PFSK-1 (cell line): Measurements from ENCODE around the gene NEB.

Experiments used
- FOXP2 ChIP-seq: optimal IDR thresholded peaks from 2 replicates; pipeline ENCODE3; 2011; ENCODE audit warnings: borderline replicate concordance, control low read depth, inconsistent platforms; ENCODE audit not compliant: insufficient read depth; ENCODE audit errors: extremely low read length, extremely low read depth
- POLR2AphosphoS5 ChIP-seq: IDR thresholded peaks from 2 replicates; pipeline ENCODE4 v1.6.1; 2012; ENCODE audit warnings: low read depth, mild to moderate bottlenecking, control low read depth, low read length, moderate library complexity
- SIN3A ChIP-seq: IDR thresholded peaks from 2 replicates; pipeline ENCODE4 v1.6.1; 2012; ENCODE audit warnings: mild to moderate bottlenecking, low read length, moderate library complexity, borderline replicate concordance; ENCODE audit not compliant: insufficient read depth
- TAF1 ChIP-seq: IDR thresholded peaks from 2 replicates; pipeline ENCODE4 v1.6.1; 2012; ENCODE audit warnings: low read length, control low read depth, borderline replicate concordance; ENCODE audit not compliant: insufficient read depth
- TF ChIP-seq, protein P1 (sequence below), 2 experiments: IDR thresholded peaks; 2 replicates each; pipeline versions ENCODE4 v1.6.1 to v1.8.0; 2011 to 2012; ENCODE audit warnings: low read depth in 2 of 2, low read length in 2 of 2, control low read depth in 1 of 2, inconsistent platforms in 1 of 2, mild to moderate bottlenecking in 1 of 2, moderate library complexity in 1 of 2; ENCODE audit not compliant: insufficient read depth in 1 of 2

Gene NEB

GRCh38 chr2:151654085-151654484, 80.2 kb downstream of the NEB start:
- TF ChIP-seq TAF1 = no peak
- TF ChIP-seq, protein P1, sequence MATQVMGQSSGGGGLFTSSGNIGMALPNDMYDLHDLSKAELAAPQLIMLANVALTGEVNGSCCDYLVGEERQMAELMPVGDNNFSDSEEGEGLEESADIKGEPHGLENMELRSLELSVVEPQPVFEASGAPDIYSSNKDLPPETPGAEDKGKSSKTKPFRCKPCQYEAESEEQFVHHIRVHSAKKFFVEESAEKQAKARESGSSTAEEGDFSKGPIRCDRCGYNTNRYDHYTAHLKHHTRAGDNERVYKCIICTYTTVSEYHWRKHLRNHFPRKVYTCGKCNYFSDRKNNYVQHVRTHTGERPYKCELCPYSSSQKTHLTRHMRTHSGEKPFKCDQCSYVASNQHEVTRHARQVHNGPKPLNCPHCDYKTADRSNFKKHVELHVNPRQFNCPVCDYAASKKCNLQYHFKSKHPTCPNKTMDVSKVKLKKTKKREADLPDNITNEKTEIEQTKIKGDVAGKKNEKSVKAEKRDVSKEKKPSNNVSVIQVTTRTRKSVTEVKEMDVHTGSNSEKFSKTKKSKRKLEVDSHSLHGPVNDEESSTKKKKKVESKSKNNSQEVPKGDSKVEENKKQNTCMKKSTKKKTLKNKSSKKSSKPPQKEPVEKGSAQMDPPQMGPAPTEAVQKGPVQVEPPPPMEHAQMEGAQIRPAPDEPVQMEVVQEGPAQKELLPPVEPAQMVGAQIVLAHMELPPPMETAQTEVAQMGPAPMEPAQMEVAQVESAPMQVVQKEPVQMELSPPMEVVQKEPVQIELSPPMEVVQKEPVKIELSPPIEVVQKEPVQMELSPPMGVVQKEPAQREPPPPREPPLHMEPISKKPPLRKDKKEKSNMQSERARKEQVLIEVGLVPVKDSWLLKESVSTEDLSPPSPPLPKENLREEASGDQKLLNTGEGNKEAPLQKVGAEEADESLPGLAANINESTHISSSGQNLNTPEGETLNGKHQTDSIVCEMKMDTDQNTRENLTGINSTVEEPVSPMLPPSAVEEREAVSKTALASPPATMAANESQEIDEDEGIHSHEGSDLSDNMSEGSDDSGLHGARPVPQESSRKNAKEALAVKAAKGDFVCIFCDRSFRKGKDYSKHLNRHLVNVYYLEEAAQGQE (IDR thresholded peaks at IDR 0.05; ENCODE audit: insufficient read depth in 1 of 2, low read depth in 2 of 2, low read length in 2 of 2) = no peak
- TF ChIP-seq FOXP2 = no peak
- TF ChIP-seq SIN3A = no peak
- TF ChIP-seq POLR2AphosphoS5 = no peak

DNA sequence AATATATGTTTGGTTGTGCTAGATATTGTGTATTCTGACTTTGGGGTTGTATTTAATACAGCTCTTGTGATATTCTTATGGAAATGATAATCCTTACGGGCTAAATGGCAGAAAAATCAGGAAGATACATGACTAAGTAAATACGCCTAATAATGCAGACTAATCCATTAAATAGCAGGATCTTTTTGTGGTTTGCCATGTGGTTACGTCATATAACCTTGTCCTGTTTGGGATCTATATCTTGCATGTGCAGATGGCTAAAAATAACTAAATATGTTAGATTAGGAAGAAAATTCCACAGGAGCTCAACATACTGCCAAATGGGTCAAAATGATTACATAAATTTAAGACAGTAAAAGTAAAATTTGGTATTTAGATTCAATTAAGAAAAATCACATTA, 83.0 kb downstream of the NEB start:
- TF ChIP-seq POLR2AphosphoS5 (no peak), FOXP2 (no peak), TAF1 (no peak), SIN3A (no peak)
- TF ChIP-seq, protein P1 (IDR thresholded peaks at IDR 0.05; ENCODE audit: insufficient read depth in 1 of 2, low read depth in 2 of 2, low read length in 2 of 2) = no peak

DNA sequence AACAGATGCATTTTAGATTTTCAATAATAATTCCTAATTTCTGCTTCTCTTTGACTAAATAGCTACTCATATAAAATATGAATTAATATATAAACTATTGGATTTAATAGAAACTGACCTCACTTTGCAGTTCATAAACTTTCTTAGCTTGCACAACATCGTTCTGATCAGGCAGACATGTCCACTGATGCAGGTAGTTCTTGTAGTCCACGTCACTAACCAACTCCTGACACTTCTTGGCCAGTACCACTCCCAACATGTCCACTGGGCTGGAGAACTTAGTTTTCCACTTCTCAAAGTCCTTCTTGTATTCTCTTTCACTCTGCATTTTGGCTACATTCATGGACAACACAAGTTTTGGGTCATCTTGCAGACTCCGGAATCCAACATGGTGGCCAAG, 83.8 kb downstream of the NEB start:
- TF ChIP-seq, protein P1 (IDR thresholded peaks at IDR 0.05; ENCODE audit: insufficient read depth in 1 of 2, low read depth in 2 of 2, low read length in 2 of 2) = no peak
- TF ChIP-seq FOXP2 (no peak), TAF1 (no peak), POLR2AphosphoS5 (no peak), SIN3A (no peak)

- TF ChIP-seq SIN3A = no peak
- TF ChIP-seq FOXP2 = no peak
- no peak for TF ChIP-seq POLR2AphosphoS5
- TF ChIP-seq, protein P1 (IDR thresholded peaks at IDR 0.05; ENCODE audit: insufficient read depth in 1 of 2, low read depth in 2 of 2, low read length in 2 of 2) = no peak
- TF ChIP-seq TAF1 = no peak
Measured at GRCh38 chr2:151649966-151650365, 84.3 kb downstream of the NEB start.

- TF ChIP-seq FOXP2 = no peak
- no peak for TF ChIP-seq SIN3A
- no peak for TF ChIP-seq POLR2AphosphoS5
- TF ChIP-seq, protein P1 (IDR thresholded peaks at IDR 0.05; ENCODE audit: insufficient read depth in 1 of 2, low read depth in 2 of 2, low read length in 2 of 2) = no peak
- no peak for TF ChIP-seq TAF1
Measured at GRCh38 chr2:151649400-151649799, 84.9 kb downstream of the NEB start.
